Measurements from ENCODE around the gene DAB2IP.

Gene DAB2IP

GRCh38 chr9:121784731-121785411 lies 133.4 kb downstream of the DAB2IP start:
- TF ChIP-seq CTCF (IDR thresholded peaks at IDR 0.05), result no peak

- TF ChIP-seq CTCF (IDR thresholded peaks at IDR 0.05), result no peak
Observed at GRCh38 chr9:121785673-121786542, 134.5 kb downstream of the DAB2IP start.

GRCh38 chr9:121786543-121786948 lies 135.1 kb downstream of the DAB2IP start:
- TF ChIP-seq CTCF (IDR thresholded peaks at IDR 0.05), result no peak

GRCh38 chr9:121786998-121787422 lies 135.6 kb downstream of the DAB2IP start:
- TF ChIP-seq CTCF (IDR thresholded peaks at IDR 0.05), result no peak

- no peak for TF ChIP-seq CTCF (IDR thresholded peaks at IDR 0.05)
Observed at GRCh38 chr9:121788686-121789366, 137.4 kb downstream of the DAB2IP start.

- no peak for TF ChIP-seq CTCF (IDR thresholded peaks at IDR 0.05)
Observed at GRCh38 chr9:121790841-121791240, 139.4 kb downstream of the DAB2IP start.

- TF ChIP-seq CTCF (IDR thresholded peaks at IDR 0.05), result no peak
Observed at GRCh38 chr9:121797081-121797480, 145.6 kb downstream of the DAB2IP start.

All from LNCAP (cell line).